ENCODE results near the gene TRIM56.

- no peak for TF ChIP-seq REST (IDR thresholded peaks at IDR 0.05; ENCODE audit: insufficient read depth in 1 of 2, low read depth in 2 of 2, low read length in 2 of 2)
- TF ChIP-seq TAF1 (IDR thresholded peaks at IDR 0.05; ENCODE audit: borderline replicate concordance, insufficient read depth, low read length) = no peak
- TF ChIP-seq POLR2AphosphoS5 (IDR thresholded peaks at IDR 0.05; ENCODE audit: low read depth, low read length) = no peak
Observed at GRCh38 chr7:101089876-101090275, 4.6 kb downstream of the TRIM56 start.

Data from PFSK-1 (cell line).